GM10847 (cell line): Measurements from ENCODE around the gene RANBP10.

Experiments
- POLR2A ChIP-seq: IDR thresholded peaks from 2 replicates; pipeline ENCODE4 v1.6.1; 2011; ENCODE audit not compliant: insufficient read length; ENCODE audit errors: extremely low read depth

The RANBP10 gene

DNA sequence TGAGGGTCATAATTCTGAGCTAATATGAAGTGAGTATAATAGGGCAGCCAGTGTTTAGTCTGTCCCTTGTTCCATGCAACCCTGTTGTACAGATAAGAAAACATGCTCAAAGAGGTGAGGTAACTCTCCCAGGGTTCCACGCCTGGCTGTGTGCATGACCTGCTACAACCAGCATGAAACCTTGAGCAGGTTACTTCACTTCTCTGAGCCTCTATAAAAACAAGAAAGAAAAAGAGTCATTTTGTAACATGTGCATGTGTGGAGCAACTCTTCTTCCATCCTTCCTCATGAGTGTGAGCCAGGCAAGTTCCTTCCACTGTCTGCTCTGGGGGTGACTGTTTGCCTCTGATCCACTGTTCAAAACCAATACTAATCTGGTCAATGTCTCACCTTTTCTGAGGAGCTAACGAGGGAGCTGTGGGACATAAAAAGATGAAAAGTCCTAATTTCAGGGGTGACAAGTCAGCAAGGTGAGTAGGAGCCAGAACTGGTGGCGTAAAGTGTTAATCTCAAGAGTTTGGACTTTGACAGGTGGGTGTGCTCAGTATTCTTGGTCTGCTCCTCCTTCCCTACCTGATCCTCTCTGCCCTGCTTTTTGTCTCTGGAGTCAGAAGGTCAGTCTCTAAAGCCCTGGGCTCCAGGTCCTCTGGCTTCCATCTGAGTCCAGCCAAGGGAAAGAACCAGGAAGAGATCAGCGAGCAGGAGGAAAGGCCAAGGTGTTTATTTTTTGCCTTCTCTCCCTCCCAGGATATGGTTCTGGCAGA, 108.8 kb downstream of the RANBP10 start:
- TF ChIP-seq POLR2A: no peak

DNA sequence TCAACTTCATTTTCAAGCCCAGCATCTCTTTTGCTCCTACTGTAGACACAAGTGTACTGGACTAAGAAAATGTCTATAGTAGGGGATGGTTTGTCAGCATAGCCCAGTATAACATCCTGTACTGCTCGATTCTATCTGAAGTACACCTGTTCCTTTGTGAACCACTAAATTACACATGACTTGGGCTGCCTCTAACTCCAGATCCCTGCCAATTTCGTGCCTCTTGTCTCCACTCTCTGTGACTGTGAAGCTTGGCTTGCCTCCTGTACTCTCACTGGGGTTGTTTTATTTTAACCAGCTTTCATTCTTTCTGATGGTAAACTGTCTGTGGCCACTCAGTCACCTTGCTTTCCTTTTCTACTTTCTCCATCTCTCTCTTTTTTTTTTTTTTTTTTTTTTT, 111.7 kb downstream of the RANBP10 start:
- TF ChIP-seq POLR2A: no peak

DNA sequence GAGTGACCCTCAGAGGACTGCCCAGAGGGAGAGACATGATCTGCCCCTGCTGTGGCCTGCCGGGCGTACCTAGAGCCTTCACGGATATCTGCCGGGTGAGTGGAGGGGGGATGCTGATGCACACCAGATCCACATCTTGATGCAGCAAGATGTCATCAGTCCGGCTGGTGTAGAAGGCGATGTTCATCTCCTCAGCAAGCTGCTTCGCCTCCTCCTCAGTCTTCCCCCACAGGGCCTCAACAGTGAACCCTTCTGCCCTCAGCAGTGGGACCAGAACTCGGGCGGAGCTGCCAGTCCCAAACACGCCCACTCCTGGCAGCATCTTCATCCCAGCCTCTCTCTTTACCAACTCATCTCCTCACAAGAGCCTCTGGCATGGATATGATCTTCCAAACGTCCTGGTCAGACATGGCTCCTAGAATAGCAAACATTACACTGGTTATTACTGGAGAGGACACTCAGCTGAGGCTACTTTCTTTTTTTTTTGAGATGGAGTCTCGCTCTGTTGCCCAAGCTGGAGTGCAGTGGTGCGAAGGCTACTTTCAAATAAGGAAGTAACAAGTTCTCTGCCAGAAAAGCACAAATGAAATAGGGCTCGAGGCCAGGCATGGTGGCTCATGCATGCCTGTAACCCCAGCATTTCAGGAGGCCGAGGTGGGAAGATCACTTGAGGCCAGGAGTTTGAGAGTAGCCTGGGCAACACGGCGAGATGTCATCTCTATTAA, 120.8 kb downstream of the RANBP10 start:
- TF ChIP-seq POLR2A: no peak

DNA sequence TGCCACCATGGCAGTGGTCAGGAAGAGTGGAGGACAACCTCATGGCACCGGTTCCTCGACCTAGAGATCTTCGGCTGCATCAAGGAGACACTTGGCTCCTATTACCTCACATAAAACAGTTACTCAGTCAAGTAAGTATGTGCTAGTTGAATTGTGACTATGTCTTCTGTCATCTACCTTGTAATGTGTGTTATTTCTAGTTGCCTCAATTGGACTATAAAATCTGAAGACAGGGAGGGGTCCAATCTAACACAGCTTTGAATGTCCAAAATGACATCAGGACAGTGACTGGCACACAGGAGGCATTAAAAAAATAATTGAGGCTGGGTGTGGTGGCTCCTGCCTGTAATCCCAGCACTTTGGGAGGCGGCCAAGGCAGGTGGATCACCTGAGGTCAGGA, 122.6 kb downstream of the RANBP10 start:
- no peak for TF ChIP-seq POLR2A

DNA sequence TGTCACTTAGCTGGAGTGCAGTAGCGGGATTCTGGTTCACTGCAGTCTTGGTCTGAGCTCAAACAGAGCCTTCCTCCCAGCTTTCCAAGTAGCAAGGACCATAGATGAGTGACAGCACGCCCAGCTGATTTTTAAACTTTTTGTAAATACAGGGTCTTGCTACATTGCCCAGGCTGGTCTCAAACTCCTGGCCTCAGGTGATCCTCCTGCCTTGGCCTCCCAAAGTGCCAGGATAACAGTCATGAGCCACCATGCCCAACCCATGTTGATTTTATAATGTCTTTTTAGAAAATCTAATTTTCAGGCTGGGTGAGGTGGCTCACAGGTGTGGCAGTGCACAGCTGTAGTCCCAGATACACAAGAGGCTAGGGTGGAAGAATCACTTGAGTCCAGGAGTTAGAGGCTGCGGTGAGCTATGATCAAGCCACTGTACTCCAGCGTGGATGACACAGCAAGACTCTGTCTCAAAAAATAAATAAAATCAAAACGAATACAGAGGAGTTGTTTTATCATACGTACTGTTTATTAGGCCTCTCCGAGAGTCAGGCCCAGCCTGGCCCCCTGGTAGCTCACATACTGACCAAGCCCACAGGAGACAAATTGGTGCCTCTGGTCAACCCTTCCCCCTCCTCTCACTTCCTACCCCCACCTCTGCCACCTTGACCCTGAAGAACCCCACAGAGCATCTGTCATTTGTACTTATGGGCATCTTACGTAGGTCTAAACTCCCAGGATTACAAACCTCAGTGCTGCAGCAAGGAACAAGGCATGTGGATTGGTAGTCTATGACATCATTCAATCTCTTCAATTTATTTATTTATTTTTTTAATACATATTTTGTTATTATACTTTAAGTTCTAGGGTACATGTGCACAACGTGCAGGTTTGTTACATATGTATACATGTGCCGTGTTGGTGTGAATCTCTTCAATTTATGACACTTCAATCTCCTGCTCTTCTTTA, 126.1 kb downstream of the RANBP10 start:
- TF ChIP-seq POLR2A: no peak

DNA sequence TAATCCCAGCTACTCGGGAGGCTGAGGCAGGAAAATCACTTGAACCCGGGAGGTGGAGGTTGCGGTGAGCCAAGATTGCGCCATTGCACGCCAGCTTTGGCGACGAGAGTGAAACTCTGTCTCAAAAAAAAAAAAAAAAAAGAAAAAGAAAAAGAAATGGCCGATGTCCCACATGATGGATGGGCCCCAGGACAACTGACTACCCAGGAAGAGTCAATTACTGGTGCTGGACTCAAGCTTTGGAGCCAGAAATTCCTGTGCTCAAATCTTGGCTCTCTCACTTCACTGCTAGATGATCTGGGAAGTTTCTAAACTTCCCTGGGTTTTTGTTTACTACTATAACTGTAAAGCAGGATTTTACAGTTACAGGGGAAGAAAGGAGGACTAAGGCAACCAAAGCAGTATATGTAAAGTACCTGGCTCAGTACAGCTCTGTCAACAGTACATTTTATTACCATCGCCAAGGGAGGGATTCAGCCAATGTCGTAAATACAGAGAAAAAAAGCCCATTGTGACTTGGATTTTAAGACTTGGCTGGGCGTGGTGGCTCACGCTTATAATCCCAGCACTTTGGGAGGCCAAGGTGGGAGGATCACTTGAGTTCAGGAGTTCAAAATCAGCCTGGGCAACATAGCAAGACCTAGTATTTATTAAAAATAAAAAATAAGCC, 127.9 kb downstream of the RANBP10 start:
- TF ChIP-seq POLR2A: no peak

DNA sequence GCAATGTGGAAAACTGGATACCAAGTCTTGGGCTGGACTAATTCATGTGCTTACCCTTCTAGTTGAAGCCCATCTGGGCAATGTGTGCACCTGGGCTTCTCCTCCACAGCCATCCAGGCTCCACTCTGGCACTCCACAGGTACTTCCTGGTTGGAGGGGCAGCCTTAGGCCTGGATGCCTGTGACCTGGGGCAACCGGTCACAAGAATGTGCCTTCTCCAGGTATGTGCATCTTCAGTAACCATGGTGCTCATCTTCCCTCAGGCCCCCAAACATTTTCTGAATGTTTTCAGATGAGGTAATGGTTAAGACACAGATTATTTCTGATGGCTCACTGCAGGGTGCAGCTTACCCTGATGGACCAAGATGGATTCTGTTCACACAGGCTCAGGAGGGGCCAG, 128.6 kb downstream of the RANBP10 start:
- no peak for TF ChIP-seq POLR2A

DNA sequence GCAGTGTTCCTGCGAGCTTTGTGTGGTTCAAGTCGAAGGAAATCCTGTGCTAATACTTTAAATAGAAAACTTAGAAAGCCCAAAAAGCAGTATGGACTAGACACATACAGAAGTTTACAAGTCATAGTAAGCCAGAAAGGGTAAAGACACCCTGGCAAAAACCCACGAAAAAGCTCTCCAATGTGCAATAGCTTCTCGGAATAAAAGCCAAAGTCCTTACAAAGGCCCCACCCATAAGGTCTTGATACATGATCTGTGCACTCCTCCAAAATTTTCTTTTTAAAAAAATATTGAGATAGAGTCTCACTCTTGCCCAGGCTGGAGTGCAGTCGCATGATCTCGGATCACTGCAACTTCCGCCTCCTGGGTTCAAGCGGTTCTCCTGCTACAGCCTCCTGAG, 129.4 kb downstream of the RANBP10 start:
- TF ChIP-seq POLR2A: no peak

DNA sequence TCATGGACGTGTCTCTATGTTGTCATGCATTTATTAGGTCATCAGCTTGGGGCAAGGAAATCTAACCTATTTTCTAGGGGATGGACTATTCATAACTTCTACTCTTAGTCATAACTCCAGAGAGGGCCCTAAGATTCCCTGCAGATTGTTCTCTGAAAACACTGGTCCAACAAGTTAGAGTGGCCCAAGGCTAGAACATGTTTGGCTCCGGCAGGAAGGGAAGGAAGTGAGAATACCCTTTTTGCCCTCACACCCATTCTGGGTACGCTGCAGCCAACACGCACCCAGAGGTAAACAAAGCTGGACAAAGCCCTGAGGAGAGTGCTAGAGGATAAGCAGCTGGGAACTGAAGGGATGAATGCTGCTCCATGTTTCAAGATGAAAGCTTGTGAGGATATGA, 129.8 kb downstream of the RANBP10 start:
- no peak for TF ChIP-seq POLR2A

DNA sequence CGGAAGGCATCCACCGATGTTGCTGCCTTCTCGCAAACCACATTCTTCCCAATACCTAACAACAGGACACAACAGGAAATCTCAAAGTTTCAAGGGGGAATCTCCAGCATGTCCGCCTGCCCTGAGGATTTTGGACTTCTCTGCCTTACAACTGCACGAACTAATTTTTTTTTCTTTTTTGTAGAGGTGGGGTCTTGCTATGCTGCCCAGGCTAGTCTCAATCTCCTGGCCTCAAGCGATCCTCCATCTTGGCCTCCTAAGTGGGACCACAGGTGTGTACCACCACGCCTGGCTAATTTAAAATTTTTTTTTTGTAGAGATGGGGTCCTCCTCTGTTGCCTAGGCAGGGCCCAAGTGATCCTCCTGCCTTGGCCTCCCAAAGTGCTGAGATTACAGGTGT, 130.4 kb downstream of the RANBP10 start:
- no peak for TF ChIP-seq POLR2A

DNA sequence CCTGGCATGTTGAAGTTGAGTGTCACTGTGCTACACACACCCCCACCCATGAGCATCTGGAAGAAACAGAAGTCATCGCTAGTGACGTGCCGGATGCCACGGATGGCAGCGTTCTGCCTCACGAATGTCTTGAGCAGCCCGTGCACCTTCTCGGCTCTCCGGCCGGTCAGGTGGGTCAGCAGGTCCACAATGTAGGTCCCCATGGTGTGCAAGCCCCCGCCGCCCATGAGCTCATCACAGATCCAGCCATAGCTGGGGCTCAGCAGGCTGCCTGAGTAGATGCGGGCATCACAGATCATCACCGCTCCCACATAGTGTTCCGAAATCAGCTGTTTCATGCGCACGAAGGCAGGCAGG, 130.8 kb downstream of the RANBP10 start:
- no peak for TF ChIP-seq POLR2A

DNA sequence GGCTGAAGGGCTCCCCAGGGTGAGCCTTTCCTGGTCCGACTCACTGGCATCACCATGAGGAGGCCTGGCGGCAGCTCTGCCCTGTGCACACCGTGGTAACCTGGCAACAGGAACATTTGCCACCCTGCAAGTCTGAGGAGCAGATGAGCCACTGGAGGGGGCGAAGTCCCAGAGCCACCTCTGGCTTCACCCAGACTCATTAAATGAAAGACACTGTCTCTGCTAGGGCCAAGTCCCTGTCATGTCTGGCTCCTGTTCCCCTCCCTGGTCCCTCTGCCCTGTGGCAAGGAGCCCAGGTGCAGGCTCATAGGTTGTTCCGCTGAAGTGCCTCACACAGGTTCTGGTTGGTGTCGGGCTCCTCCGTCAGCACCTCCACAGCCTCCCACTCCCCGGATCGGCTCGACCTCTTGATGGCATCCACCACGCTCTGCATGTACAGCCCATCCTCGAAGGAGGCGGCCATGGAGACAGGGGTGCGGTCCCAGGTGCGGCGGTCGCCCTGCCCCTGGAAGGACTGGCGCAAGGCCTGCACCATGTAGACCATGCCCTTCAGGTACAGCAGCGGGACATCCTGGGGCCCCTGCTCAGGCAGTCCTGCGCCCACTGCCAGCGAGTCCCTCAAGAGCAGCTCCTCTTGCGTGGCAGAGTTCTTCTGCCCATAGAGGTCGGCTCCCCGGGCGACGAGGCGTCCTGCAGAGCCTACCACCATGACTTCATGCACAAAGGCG, 131.3 kb downstream of the RANBP10 start:
- TF ChIP-seq POLR2A: no peak

DNA sequence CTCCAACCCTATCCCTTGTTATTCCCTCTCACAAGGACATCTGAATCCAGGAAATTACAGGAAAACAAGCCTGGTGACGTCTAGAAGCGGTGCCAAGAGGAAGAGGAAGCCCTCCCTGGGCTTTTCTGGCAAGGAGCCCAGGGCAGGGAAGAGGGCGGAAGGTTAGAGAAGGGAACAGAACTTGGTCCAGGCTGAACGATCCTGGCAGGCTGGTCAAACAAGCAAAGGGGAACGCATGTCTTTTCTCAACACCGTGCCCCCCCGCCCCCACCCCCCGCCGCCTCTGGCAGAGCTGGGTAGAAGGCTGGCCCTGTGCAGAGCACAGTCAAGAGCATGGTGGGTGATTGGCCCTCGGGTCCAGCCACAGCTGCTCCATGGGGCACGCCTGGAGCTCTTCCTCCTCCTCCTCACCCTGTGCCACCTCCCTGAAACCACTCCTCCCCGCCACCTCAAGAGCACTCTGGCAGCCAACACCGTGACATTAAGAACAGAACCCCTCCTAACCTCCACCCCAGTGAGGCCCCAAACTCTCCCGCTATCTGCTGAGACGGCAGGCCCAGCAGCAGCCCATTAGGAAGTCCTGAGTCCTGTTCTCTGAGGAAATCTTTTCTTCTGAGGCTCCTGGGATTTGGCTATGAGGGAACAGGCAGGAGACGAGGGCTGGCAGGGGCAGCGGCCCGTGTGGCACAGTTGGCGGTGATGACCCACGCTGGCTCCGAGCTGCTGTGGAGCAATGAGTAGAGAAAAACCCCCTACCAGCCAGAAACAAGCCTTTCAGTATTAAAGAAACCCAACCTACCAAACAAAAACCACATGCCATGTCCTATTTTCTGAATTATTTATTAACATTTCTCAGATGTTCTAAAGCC, 132.4 kb downstream of the RANBP10 start:
- TF ChIP-seq POLR2A: no peak
